HG03139 (cell line): ENCODE results near the gene LCOR.
"Not testable (repeated sequence)": the region's sequence is repeated elsewhere in the genome, so short reads cannot be mapped to it uniquely, and the experiment has no call there.

Experiments
- ATAC-seq: cut with Tn5 transposase; IDR thresholded peaks from one replicate; pipeline ENCODE4 v1.9.1; 2021; ENCODE audit not compliant: unreplicated experiment

LCOR gene

GRCh38 chr10:97028126-97028831, 196.2 kb downstream of the LCOR start:
- ATAC-seq: no peak

GRCh38 chr10:97028832-97029178, 196.7 kb downstream of the LCOR start:
- ATAC-seq: no peak

GRCh38 chr10:97029271-97029670, 197.2 kb downstream of the LCOR start:
- no peak for ATAC-seq

GRCh38 chr10:97030894-97031293, 198.8 kb downstream of the LCOR start:
- ATAC-seq: no peak

GRCh38 chr10:97031459-97031858, 199.4 kb downstream of the LCOR start:
- ATAC-seq: no peak

DNA sequence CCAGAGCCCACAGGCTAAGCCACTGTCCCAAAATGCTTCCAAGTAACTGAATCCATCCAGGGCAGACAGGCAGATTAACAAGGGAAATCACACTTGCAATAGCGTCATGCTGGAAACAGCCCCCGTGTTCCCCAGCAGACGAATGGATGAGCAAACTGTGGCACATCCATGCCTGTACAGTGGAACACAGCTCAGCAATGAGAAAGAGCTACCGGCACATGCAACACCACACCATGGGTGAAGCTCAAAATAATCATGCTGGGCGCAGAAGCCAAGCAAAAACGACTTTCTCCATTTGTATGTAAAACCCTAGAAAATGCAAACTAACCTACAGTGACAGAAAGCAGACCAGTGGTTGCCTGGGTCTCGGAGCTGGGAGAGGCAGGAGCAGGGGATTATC, 200.5 kb downstream of the LCOR start:
- no peak for ATAC-seq

DNA sequence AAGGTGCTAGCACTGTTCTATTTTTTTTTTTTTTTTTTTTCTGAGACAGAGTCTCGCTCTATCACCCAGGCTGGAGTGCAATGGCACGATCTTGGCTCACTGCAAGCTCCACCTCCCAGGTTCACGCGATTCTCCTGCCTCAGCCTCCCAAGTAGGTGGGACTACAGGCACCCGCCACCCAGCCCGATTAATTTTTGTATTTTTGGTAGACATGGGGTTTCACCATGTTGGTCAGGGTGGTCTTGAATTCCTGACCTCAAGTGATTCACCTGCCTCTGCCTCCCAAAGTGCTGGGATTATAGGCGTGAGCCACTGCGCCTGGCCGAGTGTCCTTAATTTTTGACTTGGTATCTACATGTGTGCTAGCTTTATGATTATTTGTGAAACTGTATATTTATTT, 201.7 kb downstream of the LCOR start:
- ATAC-seq: not testable (repeated sequence)

- ATAC-seq: no peak
Observed at GRCh38 chr10:97034301-97034700, 202.2 kb downstream of the LCOR start.

- ATAC-seq: no peak
Observed at GRCh38 chr10:97034958-97035769, 203.1 kb downstream of the LCOR start.

- ATAC-seq: peak; percentile 61
Observed at GRCh38 chr10:97037365-97038361, 205.6 kb downstream of the LCOR start.

GRCh38 chr10:97038688-97039087, 206.6 kb downstream of the LCOR start:
- no peak for ATAC-seq

DNA sequence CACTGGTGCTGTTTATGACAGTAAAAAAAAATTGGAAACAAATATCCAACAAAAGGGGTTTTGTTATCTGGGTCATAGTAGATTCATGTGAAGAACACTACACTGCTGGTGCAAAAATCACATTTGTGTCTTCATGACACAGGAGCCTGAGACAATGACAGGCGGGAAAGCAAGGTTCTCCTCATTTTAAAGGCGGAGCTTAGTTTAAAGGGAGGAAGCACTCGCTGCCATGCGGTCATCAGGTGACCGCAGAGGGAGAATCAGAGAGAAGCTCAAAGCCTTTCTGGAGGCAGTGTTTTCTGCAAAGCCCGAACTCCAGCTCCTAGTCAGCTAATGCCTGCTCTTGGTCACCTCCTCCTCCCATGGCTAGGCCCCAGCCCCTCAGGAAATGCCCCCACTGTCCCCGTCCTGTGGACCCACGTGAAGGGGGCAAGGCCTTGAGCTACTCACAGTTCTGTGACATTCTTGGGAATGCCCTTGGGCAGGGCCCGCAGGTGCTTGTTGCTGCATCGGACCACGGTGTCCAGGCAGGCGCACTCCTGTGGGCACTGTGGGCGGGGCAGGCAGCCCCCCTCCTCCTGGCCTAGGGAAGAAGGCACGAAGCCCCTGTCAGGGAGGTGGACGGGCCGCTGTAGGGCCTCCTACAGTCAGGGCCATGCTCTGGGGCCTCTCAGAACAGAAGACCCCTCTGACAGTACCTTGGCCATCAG, 207.6 kb downstream of the LCOR start:
- no peak for ATAC-seq

DNA sequence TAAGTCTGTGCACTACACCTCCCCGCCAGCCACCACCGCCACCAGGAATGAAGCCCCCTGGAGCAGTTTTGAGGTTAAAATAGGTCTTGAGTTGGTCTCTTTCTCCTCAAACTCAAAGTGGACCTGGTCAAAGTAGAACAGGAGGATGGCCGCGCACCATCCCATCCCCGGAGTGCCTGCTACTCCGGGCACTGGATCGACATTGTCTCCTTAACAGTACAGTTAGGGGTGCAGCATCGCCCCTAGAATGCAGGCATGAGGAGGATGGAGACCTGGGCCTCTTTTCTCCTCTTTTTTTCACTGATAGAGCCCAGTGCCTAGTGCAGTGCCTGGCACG, 208.1 kb downstream of the LCOR start:
- ATAC-seq: no peak

GRCh38 chr10:97040706-97041105, 208.6 kb downstream of the LCOR start:
- ATAC-seq: no peak

- no peak for ATAC-seq
Observed at GRCh38 chr10:97042081-97042480, 210.0 kb downstream of the LCOR start.

- no peak for ATAC-seq
Observed at GRCh38 chr10:97042716-97043562, 210.8 kb downstream of the LCOR start.

GRCh38 chr10:97043563-97043855, 211.4 kb downstream of the LCOR start:
- ATAC-seq: no peak
